H1 (cell line): ENCODE measurements around the gene WNK4. TPM values are rescaled to one million over a fixed set of nuclear protein-coding genes. Genes with fewer than 3 reads are reported as not detected.

ENCODE experiments used
- CEBPB ChIP-seq: IDR thresholded peaks from 2 replicates; pipeline ENCODE4 v1.6.1; 2012; ENCODE audit warnings: low read depth, low read length
- FOSL1 ChIP-seq: IDR thresholded peaks from 2 replicates; pipeline ENCODE4 v1.6.1; 2011; ENCODE audit warnings: mild to moderate bottlenecking, low read depth, low read length, moderate library complexity; ENCODE audit not compliant: insufficient read depth
- POU5F1 ChIP-seq: IDR thresholded peaks from 2 replicates; pipeline ENCODE4 v1.6.1; 2011; ENCODE audit warnings: low read depth, mild to moderate bottlenecking, low read length, moderate library complexity
- RFX5 ChIP-seq: IDR thresholded peaks from 2 replicates; pipeline ENCODE4 v1.6.1; 2011; ENCODE audit warnings: low read depth, low read length, improper control_type of control experiment, borderline replicate concordance
- SP1 ChIP-seq: IDR thresholded peaks from 2 replicates; pipeline ENCODE4 v1.6.1; 2011; ENCODE audit warnings: low read depth, low read length
- SP2 ChIP-seq: IDR thresholded peaks from 2 replicates; pipeline ENCODE4 v1.6.1; 2012; ENCODE audit warnings: mild to moderate bottlenecking, low read length, inconsistent platforms
- TAF7 ChIP-seq: optimal IDR thresholded peaks from 2 replicates; pipeline ENCODE3; 2011; ENCODE audit warnings: low read depth, mild to moderate bottlenecking, inconsistent platforms, low read length, moderate library complexity, borderline replicate concordance
- ZNF274 ChIP-seq: IDR thresholded peaks from 2 replicates; pipeline ENCODE4 v1.7.0; 2012; ENCODE audit warnings: low read length, borderline replicate concordance; ENCODE audit errors: extremely low read depth
- polyA plus RNA-seq, 7 experiments: library from polyadenylated mRNA; depleted of rRNA in 3 of 7; stranded (reverse) in 5 of 7; unstranded in 2 of 7; fragments of >200 nt in 5 of 7; fragments of 200-250 nt in 2 of 7; gene quantifications; 1 replicate in 5 of 7; 2 replicates in 1 of 7; 4 replicates in 1 of 7; pipeline versions ENCODE4 v1.2.1 to v1.2.3, GENCODE V29; 2011 to 2013; ENCODE audit warnings: missing spikeins in 2 of 7, mixed read lengths in 2 of 7
- total RNA-seq: library from RNA; stranded (reverse); fragmentation: NEBNext Ultra II Directional; extraction: Animal tissue kit (Norgen Biotek cat#: 25700); gene quantifications from 2 replicates; pipeline ENCODE4 v1.2.1, GENCODE V29; 2021
- TF ChIP-seq, protein P1 (sequence below), 3 experiments: IDR thresholded peaks; 1 replicate in 2 of 3; 2 replicates in 1 of 3; pipeline versions ENCODE4 v1.5.1 to v1.6.1; 2011; ENCODE audit warnings: low read length in 3 of 3, mild to moderate bottlenecking in 3 of 3, inconsistent platforms in 2 of 3, low read depth in 1 of 3, moderate library complexity in 1 of 3; ENCODE audit not compliant: insufficient read depth in 1 of 3; ENCODE audit errors: control extremely low read depth in 1 of 3

Gene WNK4
- total and polyA plus RNA-seq, 2 of the 8 experiments (the other 6 are each of a cell fraction or from before 2014, with no cell fraction given), result 0.21 to 1.7 TPM

DNA sequence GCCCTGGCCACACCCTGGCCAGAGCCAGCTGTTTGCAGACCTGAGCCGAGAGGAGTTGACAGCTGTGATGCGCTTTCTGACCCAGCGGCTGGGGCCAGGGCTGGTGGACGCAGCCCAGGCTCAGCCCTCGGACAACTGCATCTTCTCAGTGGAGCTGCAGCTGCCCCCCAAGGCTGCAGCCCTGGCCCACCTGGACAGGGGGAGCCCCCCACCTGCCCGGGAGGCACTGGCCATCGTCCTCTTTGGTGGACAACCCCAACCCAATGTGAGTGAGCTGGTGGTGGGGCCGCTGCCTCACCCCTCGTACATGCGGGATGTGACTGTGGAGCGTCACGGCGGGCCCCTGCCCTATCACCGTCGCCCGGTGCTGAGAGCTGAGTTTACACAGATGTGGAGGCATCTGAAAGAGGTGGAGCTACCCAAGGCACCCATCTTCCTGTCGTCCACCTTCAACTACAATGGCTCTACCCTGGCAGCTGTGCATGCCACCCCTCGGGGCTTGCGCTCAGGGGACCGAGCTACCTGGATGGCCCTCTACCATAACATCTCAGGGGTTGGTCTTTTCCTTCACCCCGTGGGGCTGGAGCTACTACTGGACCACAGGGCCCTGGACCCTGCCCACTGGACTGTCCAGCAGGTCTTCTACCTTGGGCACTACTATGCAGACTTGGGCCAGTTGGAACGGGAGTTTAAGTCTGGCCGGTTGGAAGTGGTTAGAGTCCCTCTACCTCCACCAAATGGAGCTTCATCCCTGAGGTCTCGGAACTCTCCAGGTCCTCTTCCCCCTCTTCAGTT, 64.5 kb downstream of the WNK4 start (continued):
- TF ChIP-seq, protein P1, sequence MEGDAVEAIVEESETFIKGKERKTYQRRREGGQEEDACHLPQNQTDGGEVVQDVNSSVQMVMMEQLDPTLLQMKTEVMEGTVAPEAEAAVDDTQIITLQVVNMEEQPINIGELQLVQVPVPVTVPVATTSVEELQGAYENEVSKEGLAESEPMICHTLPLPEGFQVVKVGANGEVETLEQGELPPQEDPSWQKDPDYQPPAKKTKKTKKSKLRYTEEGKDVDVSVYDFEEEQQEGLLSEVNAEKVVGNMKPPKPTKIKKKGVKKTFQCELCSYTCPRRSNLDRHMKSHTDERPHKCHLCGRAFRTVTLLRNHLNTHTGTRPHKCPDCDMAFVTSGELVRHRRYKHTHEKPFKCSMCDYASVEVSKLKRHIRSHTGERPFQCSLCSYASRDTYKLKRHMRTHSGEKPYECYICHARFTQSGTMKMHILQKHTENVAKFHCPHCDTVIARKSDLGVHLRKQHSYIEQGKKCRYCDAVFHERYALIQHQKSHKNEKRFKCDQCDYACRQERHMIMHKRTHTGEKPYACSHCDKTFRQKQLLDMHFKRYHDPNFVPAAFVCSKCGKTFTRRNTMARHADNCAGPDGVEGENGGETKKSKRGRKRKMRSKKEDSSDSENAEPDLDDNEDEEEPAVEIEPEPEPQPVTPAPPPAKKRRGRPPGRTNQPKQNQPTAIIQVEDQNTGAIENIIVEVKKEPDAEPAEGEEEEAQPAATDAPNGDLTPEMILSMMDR (IDR thresholded peaks at IDR 0.05; ENCODE audit: control extremely low read depth in 1 of 3, insufficient read depth in 1 of 3, low read depth in 1 of 3, low read length in 3 of 3), result no peak
- no peak for TF ChIP-seq CEBPB
- no peak for TF ChIP-seq RFX5
- TF ChIP-seq POU5F1, result no peak
- TF ChIP-seq ZNF274, result no peak
- TF ChIP-seq SP2, result no peak
- TF ChIP-seq SP1, result no peak
- no peak for TF ChIP-seq FOSL1
- no peak for TF ChIP-seq TAF7
